Stimulated activated CD8-positive, alpha-beta memory T cell treated with anti-CD3 and anti-CD28 coated beads, Interleukin-12 subunit alpha, Interleukin-12 subunit beta, amount 100 ng/mL, for 24 hours (primary cell): ENCODE data around the gene WNT3A.

Experiments used
- DNase-seq: peaks from one replicate; pipeline ENCODE4 v3.0.0-alpha.2; 2020; ENCODE audit errors: extremely low read depth

Gene WNT3A

GRCh38 chr1:228031276-228031995 is 24.6 kb downstream of the WNT3A start:
- DNase-seq: no peak

DNA sequence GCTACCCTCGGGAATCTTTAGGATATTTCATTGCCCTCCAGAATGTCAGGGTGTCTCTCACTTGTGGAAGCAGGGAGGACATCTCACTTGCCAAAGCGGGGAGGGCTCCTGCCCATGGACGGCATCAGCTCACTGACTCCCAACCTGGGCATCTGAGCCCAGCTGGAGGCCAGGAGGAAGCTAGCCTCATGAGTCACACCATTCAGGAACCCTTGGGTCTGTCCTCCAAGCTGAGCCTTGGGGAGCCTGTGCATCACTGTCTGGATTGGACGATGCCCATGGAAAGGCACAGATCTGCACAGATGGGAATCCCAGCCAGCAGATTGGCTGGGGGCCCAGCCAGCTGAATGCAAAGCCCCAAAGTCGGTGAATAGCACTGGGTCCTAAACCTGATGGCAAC is 25.2 kb downstream of the WNT3A start:
- DNase-seq: no peak

- DNase-seq: no peak
Observed at GRCh38 chr1:228033376-228033775, 26.6 kb downstream of the WNT3A start.

DNA sequence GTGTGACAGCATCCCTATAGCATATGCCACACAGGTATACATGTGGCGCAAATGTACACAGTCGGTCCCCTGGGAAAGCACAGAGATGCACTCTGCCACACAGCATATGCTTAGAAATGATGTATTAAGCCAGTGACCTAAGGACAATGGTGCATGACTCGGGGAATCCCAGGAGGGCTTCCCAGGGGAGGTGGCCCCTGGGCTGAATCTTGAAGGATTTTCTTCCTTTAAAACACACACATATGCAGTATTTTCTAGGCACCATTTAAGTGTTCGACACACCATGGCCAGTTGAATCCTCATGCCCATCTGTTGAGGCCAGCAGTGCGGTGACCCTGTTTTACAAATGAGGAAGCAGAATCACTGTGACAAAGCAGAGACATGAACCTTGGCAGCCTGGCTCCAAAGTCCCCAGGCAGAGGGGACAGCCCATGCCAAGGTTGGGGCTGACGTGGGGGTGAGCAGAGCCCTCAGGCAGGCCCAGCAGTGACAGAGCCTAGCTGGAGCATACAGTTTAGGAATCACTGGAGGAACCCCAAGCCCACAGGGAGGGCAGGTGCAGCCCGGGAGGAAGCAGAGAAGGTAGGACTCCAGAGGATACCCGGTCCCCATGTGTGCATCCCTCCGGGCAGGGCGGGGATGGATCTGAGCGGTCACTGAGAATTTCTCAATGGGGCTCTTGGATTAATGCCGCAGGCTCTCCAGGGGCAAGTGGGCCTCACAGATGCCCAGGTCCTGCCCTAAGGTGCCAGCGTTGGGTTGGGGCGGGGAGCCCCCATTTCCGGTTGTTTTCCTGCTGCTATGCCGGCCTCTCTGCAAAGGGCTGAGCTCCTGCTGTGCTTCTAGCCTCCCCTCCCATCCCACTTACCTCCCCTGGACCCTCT is 28.4 kb downstream of the WNT3A start:
- no peak for DNase-seq

DNA sequence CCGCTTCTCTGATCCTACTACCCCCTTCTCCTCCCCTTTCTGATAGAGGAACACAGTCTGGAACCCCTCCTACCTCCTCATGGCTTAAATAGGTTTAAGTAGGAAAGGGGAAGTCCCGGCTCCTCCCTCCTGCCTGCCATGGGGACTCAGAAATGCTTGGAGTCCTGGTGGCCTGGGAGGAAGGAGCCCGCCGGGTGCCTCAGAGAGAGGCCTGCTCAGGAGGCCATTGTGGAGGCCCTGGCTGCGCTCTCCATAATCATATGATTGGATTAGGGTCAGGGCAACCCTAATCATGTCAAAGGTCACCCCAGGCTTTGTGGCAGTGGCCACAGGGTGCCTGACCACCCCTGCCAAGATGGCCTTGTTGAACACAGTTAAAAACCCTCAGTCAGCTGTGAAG is 29.0 kb downstream of the WNT3A start:
- no peak for DNase-seq

GRCh38 chr1:228036701-228037231 is 30.0 kb downstream of the WNT3A start:
- DNase-seq: no peak

DNA sequence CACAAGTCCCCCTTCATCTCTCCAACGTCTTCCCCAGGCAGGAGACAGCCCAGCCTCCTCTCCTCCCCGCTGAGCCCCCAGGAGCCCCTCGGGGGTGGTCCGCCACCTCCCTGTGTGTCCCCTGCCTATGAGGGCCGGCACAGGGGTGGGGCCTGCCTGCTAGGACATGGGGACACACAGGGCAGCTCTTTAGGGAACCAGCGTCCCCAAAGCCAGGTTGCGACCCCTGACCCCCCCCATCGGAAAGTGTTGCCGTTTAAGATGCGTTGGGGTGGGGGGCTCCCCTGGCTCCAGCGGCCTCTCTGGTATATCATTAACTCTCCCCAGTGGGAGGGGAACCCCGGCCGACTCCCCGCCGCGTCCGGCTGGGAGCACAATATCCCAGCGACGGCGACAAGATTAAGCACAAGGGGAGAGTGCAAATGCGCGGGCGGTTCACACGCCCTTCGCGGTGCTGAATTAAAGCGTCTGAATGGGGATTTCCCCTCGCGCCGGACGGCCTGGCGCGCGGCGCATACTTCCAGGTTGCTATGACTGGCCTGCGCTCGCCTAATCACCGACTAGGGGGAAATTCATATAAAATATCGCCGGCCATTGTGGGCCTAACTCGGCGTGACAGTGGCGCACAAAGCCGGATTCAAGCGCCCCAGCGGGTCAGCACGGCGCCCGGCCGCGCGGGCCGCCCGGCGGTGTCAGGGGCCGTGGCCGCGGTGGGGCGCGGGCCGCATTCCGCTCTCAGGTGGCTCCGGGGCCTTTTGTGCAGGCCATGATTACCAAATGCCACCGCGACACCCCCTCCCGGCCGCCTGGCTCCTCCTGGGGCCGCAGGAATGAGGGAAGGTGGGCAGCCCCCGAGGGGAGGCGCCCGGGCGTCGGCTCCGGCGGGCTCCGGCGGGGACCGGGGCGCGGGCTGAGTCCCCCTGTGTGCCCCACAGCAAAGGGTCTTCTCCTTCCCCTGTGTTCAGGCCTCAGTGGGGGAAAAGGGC is 30.9 kb downstream of the WNT3A start:
- DNase-seq: no peak

DNA sequence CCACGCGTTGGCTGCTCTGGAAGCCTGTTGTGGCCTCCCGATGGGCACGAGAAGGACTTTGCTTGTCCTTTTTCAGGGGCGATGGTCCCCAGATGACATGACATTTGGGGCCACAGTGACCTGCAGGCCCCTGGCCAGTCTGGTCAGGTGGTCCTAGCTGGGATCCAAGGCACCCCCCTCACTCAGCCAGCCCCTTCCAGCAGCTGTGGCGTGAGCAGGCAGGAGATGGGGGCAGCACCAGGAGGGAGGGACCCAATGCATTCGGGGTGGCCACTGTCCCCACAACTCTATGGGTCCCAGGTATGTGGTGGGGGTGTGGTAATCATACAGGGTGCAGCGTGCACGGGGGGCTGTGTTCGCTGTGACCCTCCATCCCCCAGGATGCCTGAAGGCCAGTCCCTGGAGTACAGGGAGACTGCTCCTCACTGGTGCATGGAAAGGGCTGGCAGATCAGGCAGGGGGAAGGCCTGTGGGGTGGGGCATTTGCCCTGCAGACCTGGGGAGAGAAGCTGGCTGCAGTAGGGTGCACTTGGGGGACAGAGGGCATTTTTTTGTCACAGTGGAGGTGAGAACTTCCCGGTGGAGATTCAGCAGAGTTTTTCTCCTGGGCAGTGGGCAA is 31.7 kb downstream of the WNT3A start:
- no peak for DNase-seq

DNA sequence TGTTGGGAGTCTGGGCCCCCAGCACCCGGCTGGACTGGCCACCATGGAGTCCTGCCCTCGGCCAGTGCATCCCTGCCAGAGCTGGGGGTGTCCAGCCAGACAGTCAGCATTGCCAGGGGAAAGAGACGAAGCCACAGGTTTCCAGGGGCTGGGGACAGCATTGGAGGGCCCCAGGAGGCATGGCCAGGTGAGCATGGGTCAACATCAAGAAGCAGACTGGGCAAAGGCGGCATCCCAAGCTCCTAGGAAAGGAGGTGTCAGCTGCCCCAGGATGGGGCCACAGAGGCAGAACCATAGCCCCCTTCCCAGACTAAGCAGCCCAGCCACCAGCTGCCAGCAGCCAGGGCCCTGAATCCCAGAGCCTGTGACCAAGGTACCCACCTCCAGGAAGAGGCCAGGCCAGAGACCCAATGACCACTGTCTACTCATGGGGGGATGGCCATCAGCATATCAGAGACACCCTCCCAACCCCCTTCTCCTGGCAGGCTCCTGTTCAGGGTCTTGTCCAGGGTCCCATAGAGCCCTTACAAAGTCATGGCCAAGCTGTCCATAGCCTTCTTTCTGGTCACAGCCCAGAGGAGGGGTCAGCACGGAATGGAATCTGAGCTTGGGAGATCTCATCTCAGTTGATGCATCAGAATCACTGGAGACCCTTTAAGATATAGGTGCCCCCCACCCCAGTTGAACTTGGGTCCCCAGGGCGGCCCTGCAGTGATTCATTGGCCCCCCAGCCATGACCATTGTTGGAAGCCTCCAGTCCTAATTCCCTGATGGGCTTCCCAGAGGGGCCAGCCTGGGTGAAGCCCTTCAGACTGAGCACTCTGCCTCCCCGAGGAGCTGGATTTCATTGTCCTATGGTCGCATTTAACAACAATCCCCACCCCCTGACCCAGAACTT is 32.5 kb downstream of the WNT3A start:
- DNase-seq: no peak

- DNase-seq: no peak
Observed at GRCh38 chr1:228039986-228040385, 33.2 kb downstream of the WNT3A start.

DNA sequence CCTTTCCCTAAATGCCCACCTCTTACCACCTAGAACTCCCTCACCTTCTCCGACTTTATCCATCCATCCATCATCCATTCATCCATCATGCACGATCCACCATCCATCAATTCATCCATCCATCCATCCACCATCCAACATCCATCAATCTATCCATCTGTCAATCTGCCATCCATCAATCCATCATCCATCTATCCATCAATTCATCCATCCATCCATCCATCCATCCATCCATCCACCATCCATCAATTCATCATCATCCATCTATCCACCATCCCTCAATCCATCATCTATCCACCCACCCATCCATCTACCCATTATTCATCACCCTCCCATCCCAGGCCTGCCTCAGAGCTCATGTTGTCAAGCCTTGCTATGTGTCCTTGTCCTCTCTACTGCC is 34.5 kb downstream of the WNT3A start:
- no peak for DNase-seq

DNA sequence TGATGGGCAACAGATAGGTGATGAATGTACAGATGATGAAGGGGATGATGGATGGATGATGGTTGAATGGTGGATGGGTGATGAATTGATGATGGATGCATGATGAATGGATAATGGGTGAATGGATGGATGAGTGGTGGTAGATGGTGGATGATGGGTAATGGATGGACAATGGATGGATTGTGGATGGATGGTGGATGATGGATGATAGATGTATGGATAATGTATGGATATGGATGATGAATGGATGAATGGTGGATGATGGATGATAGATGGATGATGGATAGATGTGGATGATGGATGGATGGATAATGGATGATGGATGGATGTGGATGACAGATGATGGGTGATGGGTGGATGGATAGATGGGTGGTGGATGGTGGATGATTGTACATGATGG is 35.7 kb downstream of the WNT3A start:
- no peak for DNase-seq

DNA sequence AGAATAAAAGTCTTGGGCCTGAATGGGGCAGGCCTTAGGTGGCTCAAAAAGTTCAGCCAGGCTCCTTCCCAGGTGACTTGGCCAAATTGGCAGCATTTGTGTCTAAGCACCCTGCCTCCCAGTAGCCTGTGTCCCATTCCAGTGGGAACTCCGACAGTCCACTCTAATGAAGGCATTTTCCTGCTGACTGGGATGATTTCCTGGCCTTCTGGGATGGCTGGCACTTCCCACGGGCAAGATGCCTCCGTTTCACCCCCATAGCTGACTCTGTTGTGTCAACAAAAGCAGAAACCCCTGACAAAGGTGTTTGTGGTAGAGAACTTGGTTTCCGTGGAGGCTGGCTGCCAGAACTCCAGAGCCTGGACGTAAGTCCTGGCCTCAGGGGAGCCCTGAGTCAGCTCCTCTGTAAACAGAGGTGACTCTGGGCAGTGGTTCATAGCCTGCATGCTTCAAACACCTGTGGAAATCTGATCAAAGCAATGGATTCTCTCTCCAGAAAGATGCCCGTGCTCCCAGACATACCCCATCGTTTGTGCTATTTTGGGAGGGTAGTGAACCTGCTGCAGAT is 36.6 kb downstream of the WNT3A start:
- no peak for DNase-seq

DNA sequence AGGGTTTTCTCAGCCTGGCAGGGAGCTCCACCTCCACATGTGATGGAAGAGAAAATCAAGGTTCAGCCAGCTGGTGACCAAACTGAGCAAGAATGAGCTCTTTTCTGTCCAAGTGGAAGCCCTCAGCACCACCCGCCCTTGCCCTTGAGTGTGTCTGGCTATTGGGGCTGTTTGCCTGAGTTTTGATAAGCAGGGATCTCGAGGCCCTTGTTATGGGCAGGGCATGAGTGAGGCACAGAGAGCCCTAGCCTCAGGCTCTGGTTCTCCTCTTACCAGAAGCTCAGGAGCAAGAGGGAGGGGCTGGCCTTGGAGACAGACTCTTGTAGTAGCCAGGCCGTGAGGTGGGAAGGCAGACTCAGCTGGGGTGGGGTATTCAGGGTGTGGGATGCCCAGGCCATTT is 38.2 kb downstream of the WNT3A start:
- DNase-seq: no peak

DNA sequence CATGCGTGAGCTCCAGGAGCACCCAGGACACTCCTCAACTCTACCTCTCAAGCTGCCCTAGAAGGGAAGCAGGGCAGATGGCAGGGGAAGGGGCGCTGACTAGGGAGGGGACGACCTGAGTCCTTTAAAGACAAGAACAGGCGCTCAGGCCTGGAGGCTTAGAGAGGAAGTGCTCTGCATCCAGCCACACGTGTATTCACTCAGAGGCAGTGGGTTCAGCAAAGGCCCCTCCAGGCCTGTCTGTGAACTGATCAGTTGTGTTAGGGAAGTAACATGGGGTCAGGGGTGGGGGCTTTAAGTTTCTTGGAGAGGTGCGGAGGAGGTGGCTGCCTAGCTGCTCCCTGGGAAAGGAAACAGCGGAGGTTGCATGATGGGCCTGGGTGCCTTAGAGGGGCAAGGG is 38.6 kb downstream of the WNT3A start:
- no peak for DNase-seq

DNA sequence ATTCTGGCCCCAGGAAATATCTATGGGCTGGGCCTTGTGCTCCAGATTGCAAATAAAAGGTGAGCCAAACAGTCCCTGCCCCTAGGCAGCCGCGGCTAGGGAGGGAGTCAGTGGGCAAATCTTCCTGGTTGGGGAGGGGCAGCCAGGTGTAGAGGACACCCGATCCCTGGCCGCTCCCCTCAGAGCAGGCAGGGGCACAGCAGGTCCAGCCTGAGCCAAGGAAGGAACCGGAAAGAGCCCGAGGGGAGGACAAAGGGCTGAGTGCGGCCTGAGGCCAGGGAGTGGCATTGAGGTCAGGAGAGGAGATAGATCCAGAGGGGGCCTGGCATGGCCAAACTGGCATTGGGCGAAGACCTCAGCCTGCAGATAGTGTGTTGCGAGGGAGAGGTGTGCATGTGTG is 39.1 kb downstream of the WNT3A start:
- DNase-seq: no peak

GRCh38 chr1:228046421-228047182 is 39.8 kb downstream of the WNT3A start:
- no peak for DNase-seq

GRCh38 chr1:228047183-228047466 is 40.3 kb downstream of the WNT3A start:
- no peak for DNase-seq

GRCh38 chr1:228048120-228048519 is 41.3 kb downstream of the WNT3A start:
- DNase-seq: no peak
